ENCODE data around the gene HOXC4.
A peak's percentile ranks its signal among the peaks of the same experiment; 100 is the strongest.

The HOXC4 gene

DNA sequence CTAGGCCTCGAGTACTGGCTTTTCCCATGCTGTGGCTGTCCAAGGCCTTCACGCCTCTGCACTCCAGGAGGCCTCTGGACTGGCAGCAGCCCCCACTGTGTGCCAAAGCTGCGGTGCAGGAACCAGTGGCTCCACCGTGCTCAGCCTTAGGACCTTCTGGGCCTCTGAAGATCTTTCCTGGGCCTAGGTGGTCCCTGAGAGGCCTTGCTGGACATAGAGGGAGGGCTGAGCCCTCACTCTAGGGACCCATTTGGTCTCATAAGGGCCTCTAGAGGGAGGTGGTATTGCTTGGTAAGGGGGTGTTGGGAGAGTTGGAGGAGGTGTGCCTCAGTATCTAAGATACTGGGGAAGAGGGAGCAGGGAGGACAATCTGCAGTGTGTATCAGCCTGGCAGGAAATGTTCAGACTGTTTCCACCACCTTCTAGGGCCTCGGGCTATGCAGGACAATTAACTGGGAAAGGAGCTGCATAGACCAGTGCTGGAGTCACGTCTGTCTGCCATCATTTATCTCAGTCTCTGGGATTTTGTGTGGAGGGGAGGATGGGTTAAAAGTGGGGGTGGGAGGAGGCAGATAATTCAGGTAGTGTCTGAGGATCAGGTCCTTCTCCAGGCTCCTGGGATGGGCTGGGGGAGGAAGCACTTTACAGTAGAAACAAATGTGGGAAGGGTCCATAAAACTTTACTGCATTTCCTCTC is 17.9 kb upstream of the HOXC4 start (continued):
- TF ChIP-seq, protein P1, sequence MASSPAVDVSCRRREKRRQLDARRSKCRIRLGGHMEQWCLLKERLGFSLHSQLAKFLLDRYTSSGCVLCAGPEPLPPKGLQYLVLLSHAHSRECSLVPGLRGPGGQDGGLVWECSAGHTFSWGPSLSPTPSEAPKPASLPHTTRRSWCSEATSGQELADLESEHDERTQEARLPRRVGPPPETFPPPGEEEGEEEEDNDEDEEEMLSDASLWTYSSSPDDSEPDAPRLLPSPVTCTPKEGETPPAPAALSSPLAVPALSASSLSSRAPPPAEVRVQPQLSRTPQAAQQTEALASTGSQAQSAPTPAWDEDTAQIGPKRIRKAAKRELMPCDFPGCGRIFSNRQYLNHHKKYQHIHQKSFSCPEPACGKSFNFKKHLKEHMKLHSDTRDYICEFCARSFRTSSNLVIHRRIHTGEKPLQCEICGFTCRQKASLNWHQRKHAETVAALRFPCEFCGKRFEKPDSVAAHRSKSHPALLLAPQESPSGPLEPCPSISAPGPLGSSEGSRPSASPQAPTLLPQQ (tag by site-specific recombination; IDR thresholded peaks at IDR 0.05): 0 out of 2 replicates have a peak, but pooled peaks have one; percentile 20
- TF ChIP-seq ZNF776 (tag by site-specific recombination; IDR thresholded peaks at IDR 0.05; ENCODE audit: borderline replicate concordance) (no peak), ZNF830 (tag by site-specific recombination; IDR thresholded peaks at IDR 0.05; ENCODE audit: low read depth) (no peak), ZFP37 (tag by site-specific recombination; IDR thresholded peaks at IDR 0.05) (no peak), ZNF596 (tag by site-specific recombination; IDR thresholded peaks at IDR 0.05) (0 out of 2 replicates have a peak, but pooled peaks have one; percentile 0), ZBTB21 (tag by site-specific recombination; IDR thresholded peaks at IDR 0.05) (no peak), ZNF174 (tag by site-specific recombination; IDR thresholded peaks at IDR 0.05) (no peak), BCL11B (tag by site-specific recombination; IDR thresholded peaks at IDR 0.05; ENCODE audit: low read depth) (no peak), ZNF843 (tag by site-specific recombination; IDR thresholded peaks at IDR 0.05) (no peak), ZNF626 (tag by site-specific recombination; IDR thresholded peaks at IDR 0.05) (no peak), ZFHX2 (tag by site-specific recombination; conservative IDR thresholded peaks at IDR 0.05) (peak; percentile 87), ZNF350 (tag by site-specific recombination; IDR thresholded peaks at IDR 0.05) (no peak), ZNF416 (tag by site-specific recombination; IDR thresholded peaks at IDR 0.05) (no peak)
- TF ChIP-seq, protein P2, sequence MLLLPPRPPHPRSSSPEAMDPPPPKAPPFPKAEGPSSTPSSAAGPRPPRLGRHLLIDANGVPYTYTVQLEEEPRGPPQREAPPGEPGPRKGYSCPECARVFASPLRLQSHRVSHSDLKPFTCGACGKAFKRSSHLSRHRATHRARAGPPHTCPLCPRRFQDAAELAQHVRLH (tag by site-specific recombination; IDR thresholded peaks at IDR 0.05): no peak
- TF ChIP-seq, protein P3, sequence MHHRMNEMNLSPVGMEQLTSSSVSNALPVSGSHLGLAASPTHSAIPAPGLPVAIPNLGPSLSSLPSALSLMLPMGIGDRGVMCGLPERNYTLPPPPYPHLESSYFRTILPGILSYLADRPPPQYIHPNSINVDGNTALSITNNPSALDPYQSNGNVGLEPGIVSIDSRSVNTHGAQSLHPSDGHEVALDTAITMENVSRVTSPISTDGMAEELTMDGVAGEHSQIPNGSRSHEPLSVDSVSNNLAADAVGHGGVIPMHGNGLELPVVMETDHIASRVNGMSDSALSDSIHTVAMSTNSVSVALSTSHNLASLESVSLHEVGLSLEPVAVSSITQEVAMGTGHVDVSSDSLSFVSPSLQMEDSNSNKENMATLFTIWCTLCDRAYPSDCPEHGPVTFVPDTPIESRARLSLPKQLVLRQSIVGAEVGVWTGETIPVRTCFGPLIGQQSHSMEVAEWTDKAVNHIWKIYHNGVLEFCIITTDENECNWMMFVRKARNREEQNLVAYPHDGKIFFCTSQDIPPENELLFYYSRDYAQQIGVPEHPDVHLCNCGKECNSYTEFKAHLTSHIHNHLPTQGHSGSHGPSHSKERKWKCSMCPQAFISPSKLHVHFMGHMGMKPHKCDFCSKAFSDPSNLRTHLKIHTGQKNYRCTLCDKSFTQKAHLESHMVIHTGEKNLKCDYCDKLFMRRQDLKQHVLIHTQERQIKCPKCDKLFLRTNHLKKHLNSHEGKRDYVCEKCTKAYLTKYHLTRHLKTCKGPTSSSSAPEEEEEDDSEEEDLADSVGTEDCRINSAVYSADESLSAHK (tag by site-specific recombination; IDR thresholded peaks at IDR 0.05): peak; percentile 54
- TF ChIP-seq, protein P4, sequence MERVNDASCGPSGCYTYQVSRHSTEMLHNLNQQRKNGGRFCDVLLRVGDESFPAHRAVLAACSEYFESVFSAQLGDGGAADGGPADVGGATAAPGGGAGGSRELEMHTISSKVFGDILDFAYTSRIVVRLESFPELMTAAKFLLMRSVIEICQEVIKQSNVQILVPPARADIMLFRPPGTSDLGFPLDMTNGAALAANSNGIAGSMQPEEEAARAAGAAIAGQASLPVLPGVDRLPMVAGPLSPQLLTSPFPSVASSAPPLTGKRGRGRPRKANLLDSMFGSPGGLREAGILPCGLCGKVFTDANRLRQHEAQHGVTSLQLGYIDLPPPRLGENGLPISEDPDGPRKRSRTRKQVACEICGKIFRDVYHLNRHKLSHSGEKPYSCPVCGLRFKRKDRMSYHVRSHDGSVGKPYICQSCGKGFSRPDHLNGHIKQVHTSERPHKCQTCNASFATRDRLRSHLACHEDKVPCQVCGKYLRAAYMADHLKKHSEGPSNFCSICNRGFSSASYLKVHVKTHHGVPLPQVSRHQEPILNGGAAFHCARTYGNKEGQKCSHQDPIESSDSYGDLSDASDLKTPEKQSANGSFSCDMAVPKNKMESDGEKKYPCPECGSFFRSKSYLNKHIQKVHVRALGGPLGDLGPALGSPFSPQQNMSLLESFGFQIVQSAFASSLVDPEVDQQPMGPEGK (tag by site-specific recombination; IDR thresholded peaks at IDR 0.05): peak; percentile 51; the same call in 1 of the 2 replicates
- TF ChIP-seq, protein P5, sequence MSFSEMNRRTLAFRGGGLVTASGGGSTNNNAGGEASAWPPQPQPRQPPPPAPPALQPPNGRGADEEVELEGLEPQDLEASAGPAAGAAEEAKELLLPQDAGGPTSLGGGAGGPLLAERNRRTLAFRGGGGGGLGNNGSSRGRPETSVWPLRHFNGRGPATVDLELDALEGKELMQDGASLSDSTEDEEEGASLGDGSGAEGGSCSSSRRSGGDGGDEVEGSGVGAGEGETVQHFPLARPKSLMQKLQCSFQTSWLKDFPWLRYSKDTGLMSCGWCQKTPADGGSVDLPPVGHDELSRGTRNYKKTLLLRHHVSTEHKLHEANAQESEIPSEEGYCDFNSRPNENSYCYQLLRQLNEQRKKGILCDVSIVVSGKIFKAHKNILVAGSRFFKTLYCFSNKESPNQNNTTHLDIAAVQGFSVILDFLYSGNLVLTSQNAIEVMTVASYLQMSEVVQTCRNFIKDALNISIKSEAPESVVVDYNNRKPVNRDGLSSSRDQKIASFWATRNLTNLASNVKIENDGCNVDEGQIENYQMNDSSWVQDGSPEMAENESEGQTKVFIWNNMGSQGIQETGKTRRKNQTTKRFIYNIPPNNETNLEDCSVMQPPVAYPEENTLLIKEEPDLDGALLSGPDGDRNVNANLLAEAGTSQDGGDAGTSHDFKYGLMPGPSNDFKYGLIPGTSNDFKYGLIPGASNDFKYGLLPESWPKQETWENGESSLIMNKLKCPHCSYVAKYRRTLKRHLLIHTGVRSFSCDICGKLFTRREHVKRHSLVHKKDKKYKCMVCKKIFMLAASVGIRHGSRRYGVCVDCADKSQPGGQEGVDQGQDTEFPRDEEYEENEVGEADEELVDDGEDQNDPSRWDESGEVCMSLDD (tag by site-specific recombination; IDR thresholded peaks at IDR 0.05): no peak
- TF ChIP-seq, protein P6, sequence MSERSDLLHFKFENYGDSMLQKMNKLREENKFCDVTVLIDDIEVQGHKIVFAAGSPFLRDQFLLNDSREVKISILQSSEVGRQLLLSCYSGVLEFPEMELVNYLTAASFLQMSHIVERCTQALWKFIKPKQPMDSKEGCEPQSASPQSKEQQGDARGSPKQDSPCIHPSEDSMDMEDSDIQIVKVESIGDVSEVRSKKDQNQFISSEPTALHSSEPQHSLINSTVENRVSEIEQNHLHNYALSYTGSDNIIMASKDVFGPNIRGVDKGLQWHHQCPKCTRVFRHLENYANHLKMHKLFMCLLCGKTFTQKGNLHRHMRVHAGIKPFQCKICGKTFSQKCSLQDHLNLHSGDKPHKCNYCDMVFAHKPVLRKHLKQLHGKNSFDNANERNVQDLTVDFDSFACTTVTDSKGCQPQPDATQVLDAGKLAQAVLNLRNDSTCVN (tag by site-specific recombination; optimal IDR thresholded peaks at IDR 0.05): no peak
- TF ChIP-seq, protein P7, sequence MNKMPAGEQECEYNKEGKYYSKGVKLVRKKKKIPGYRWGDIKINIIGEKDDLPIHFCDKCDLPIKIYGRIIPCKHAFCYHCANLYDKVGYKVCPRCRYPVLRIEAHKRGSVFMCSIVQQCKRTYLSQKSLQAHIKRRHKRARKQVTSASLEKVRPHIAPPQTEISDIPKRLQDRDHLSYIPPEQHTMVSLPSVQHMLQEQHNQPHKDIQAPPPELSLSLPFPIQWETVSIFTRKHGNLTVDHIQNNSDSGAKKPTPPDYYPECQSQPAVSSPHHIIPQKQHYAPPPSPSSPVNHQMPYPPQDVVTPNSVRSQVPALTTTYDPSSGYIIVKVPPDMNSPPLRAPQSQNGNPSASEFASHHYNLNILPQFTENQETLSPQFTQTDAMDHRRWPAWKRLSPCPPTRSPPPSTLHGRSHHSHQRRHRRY (tag by site-specific recombination; IDR thresholded peaks at IDR 0.05): no peak

All from HEK293 (cell line).